Measurements from ENCODE around the gene LITAF. TPM values are rescaled to one million over a fixed set of nuclear protein-coding genes. Genes with fewer than 3 reads are reported as not detected.
"Not testable (repeated sequence)": the region's sequence is repeated elsewhere in the genome, so short reads cannot be mapped to it uniquely, and the experiment has no call there.

The LITAF gene
- total RNA-seq, 1 donor from 2014 or later = 40.5 TPM

DNA sequence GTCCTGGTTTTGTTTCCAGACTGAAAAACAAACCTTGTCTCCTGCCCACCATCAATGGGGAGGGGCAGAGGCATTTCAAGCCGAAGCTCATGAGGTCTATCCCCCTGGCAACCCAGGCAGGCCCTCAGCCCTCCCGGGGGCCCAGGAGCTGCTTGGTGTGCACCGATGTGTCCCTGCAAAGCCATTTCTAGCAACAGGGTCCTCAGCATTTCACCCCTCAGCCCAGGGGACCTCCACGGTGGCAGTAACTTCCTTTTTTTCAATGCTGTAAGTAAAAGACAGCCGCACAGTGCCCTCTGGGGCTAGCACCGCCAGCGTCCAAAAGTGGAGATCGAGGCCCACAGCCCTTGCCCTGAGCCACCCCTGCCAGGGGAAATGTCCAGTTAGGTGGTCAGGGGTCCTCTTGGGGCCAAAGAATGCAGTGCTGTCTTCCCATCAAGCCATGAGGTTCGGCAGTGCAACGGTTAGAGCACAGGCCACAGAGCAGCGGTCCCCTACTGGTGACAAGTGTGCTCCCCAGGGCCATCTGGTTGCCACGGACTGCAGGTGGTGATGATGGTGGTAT lies 79.9 kb downstream of the LITAF start:
- no peak for DNase-seq (ENCODE audit: low spot score)
- intact Hi-C loops (cut with DNase I) = loop anchor here (10.0 kb wide), 1 partner anchor 92 kb away; no protein-coding TSS in a partner anchor

DNA sequence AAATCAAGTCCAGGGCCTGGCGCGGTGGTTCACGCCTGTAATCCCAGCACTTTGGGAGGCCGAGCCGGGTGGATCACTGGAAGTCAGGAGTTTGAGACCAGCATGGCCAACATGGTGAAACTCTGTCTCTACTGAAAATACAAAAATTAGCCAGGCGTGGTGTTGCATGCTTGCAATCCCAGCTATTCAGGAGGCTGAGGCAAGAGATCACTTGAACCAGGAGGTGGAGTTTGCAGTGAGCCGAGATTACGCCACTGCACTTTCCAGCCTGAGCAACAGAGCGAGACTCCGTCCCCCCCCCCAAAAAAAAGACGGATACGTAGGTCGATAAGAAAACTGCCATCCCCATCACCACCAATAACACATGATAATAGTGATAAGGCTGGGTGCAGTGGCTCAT lies 82.5 kb downstream of the LITAF start:
- not testable (repeated sequence) for DNase-seq (ENCODE audit: low spot score)
- intact Hi-C loops (cut with DNase I) = loop anchor here (10.0 kb wide), 1 partner anchor 89 kb away; no protein-coding TSS in a partner anchor

DNA sequence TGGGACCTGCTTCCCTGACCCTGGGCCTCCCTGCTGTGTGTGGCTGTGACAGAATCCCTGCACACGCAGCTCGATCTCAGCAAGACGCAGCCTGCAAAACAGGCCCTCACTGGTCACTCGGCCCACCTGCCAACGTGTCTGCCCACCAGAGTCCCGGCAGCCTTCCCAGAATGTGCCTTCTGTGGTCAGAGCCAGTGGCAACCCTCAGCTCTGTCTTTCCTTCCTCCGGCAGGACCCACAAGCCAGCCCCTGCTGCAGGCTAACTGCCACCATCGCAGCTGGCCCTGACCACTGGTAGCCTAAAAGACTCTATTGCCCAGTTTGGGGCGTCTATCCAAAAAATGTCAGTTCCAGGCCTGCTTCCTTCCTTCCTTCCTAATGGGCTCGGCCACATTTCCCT lies 83.2 kb downstream of the LITAF start:
- no peak for DNase-seq (ENCODE audit: low spot score)
- intact Hi-C loops (cut with DNase I) = loop anchor here (10.0 kb wide), 1 partner anchor 89 kb away; no protein-coding TSS in a partner anchor

DNA sequence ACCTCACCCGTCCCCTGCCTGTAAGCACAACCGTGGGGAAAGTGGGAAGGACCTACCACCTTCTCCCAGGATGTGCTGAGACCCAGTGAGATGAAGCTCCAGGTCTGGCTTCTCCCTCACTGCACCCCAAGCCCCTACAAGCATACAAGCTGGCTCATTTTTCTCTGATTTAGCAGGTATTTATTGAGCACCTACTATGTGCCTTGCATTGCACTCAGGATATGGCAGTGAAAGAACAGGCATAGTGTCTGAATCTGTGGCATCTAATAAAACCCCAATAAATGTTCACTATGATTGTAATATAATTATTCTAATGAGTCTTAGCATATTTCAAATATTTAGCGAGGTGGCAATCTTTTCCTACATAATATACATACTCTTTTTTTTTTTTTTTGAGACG lies 84.5 kb downstream of the LITAF start:
- intact Hi-C loops (cut with DNase I) = loop anchor here (10.0 kb wide), 1 partner anchor 87 kb away; no protein-coding TSS in a partner anchor
- no peak for DNase-seq (ENCODE audit: low spot score)

DNA sequence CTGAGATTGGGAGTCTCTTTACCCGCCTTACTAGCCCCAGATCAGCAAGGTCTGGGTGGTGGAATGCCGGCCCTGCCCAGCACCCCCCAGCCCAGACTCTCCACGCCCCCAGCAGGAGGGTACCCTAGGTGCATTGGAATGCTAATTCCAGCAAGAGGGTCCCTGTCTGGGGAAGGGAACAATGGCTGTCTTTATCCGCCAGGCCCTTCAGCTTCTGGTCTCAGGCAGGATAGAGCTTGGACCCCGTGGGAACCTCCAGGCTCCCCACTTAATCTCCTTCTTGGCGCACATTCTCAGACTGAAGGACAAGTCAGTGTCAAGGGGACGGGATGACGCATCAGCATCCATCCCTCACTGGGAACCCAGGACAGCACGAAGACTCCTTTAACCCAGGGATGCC lies 85.1 kb downstream of the LITAF start:
- no peak for DNase-seq (ENCODE audit: low spot score)
- intact Hi-C loops (cut with DNase I) = loop anchor here (10.0 kb wide), 1 partner anchor 87 kb away; no protein-coding TSS in a partner anchor

DNA sequence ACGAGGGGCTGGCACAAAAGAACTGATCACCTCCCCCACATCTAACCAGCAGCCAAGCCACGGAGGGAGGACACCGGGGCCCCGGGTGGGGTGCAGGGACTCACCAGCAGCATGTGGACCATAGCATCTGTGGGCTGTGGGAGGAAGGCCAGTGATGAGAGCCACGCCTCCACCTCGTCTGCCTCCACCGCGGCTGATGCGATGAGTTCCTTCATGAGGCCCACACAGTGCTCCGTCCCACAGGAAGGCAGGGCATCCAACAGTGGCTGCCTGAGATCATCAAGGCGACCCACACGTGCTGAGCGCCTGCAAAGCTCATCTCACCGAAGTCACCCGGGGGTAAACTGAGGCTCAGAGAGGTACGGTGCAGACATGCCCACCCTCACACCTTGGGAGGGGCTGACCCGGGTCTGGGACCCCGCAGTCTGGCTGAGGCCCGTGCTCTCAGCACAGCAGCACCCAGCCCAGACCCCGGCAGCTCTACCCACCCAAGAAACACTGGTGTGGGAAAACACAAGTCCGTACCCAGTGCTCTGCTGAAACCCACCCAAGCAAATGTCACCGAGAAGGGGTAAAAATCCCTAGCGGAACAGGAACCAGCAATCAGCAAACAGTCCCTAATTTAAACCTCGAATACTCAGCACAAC lies 85.9 kb downstream of the LITAF start:
- intact Hi-C loops (cut with DNase I) = loop anchor here (10.0 kb wide), 1 partner anchor 86 kb away; no protein-coding TSS in a partner anchor

DNA sequence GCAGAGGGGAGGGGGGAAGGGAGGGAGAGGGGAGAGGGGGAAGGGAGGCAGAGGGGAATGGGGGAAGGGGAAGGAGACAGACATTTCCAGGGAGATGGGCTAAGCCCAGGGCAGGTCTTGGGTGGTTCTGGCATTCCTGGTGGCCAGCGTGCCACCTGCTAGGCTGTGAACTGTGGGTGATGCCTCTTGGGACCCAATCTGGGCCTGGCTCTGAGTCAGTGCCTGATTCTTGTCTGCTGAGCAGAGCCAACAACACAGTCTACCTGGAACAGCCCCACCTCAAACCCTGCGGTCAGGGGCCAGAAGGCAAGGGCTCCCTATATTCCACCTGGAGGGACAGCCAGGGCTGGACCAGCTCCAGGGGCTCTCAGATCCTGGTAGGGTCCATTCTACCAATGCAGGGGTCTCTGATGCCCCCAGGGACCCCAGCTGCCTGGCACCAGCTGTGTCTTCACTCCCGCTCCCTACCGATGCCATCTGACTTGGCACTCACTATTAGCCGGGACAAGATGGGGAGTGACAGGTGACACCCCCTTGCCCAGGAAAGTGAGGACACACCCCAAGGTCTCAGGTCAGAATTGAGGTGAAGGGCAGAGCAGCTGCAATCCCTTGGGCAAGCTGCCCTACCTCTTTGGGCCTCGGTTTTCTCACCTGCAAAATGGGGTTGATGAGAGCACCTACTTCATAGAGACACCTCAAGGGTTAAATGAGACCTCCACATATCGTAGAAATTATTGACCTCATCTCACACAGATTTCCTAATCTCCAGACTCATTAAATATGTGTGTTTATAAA lies 87.2 kb downstream of the LITAF start:
- intact Hi-C loops (cut with DNase I) = loop anchor here (10.0 kb wide), 3 partner anchors 85 to 535 kb away; no protein-coding TSS in a partner anchor
- no peak for DNase-seq (ENCODE audit: low spot score)

More for the DNA sequence above, 85.9 kb downstream of the LITAF start:
- no peak for DNase-seq (ENCODE audit: low spot score)

DNA sequence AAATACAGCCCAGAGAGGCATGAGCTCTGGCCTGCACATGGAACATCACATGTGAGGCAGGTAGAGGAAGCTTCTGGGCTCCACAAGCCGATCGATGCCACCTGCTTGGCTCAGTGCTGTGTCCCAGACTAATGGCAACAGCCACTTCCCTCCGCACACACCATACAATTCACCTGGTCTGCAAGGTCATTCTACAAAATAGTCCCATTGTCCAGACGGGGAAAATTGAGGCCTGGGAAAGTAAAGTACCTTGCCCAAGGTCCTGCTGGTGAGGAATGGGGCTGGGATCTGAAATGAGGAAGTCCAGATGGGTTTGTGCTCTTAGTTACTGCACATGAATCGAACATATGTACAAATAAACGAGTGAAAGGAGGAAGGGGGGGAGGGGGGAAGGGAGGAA lies 88.0 kb downstream of the LITAF start:
- no peak for DNase-seq (ENCODE audit: low spot score)
- intact Hi-C loops (cut with DNase I) = loop anchor here (10.0 kb wide), 2 partner anchors 96 to 534 kb away; no protein-coding TSS in a partner anchor

DNA sequence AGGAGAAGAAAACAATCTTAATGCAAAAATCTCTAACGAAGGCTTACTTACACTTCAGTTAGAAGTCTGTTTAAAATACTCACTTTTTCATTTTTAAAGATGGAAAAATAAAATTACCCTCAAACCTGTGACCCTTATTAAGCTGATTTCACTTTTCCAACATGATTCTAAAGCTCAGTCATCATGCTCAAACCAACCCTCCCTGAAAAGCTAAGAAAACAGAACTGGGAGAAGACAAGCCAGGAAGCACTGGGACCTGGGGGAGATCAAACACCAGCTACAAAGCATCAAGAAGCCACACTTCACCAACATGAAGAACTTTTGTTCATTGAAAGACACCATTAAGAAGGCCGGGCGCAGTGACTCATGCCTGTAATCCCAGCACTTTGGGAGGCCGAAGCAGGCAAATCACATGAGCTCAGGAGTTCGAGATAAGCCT lies 88.8 kb downstream of the LITAF start:
- no peak for DNase-seq (ENCODE audit: low spot score)
- intact Hi-C loops (cut with DNase I) = loop anchor here (10.0 kb wide), 2 partner anchors 97 to 533 kb away; no protein-coding TSS in a partner anchor

Other genes starting within 250 kb of the LITAF start
- gene RMI2, start 241.5 kb downstream of the LITAF start, total RNA-seq = 0.43 TPM
- 31.2 TPM for gene SNN, start 81.5 kb upstream of the LITAF start, total RNA-seq
- gene TXNDC11, start 155.9 kb upstream of the LITAF start, total RNA-seq = 27.0 TPM
- 33.4 TPM for gene ZC3H7A, start 210.3 kb upstream of the LITAF start, total RNA-seq